Ammon's horn (tissue), 1 donor: Measurements from ENCODE around the gene COX7B2.

Experiments
- DNase-seq: peaks from one replicate; pipeline ENCODE4 v3.0.0-alpha.2; 2016; ENCODE audit warnings: low spot score

The COX7B2 gene, protein sequence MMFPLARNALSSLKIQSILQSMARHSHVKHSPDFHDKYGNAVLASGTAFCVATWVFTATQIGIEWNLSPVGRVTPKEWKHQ

GRCh38 chr4:46909078-46909477 lies at the start of gene COX7B2:
TSS of gene COX7B2 (minus strand) at chr4:46909245. CDS start at chr4:46735192, 174,053 bp downstream.
- DNase-seq: no peak

DNA sequence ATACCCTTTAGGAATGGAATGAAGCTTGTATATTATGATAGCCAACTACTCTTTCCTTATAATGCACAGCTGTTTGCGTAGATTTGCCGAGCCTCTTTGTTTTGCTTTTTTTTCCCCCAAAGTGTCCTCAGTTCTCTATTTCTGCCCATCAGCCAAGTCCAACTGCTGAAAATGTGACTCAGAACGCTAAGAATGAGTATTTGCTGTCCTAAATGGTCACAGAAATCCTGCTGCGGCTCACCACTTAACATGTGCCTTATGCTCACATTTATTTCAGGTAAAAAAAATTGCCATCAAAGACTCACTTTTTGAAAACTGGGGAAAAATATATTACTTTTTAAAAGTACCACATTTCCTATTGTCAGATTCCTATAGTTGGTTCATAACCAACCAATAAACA lies 47.4 kb upstream of the COX7B2 start:
- no peak for DNase-seq

- DNase-seq: no peak
Measured at GRCh38 chr4:46955601-46956000, 46.6 kb upstream of the COX7B2 start.

DNA sequence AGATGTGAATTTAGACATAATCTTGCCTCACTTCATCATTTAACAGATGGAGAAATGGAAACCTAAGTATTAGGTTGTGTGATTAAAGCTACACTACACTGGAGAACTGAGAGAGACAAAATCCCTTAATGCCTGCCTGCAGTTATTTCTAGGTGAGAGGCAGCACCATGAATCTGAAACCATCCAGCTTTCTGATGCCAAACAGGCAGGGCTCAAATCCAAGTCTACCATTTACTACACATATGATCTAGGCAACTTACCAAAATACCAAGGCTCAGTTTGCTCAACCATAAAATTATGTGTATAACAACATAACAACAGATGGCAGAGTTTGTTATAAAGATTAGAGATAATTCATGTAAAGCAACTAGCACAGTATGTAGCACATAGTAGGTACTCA lies 45.6 kb upstream of the COX7B2 start:
- DNase-seq: peak; percentile 32

DNA sequence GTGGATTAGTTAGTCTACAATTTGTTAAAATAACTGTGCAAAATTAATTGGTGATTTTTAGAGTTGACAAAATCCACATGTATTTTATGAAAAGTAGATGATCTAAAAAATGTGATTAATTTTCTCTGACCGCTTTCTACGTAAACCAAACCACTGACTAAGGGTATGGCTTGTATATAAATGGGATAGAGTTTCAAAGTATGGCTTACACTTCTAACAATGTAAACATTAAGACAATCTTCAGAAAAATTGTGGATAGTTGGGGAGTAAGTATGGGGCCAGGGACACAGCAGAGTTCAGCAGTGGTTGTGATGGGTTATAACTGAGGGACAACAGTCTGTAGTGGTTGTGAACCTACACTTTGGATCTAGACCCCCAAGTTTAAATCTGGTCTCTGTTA lies 44.5 kb upstream of the COX7B2 start:
- DNase-seq: no peak

- DNase-seq: no peak
Measured at GRCh38 chr4:46952451-46952850, 43.4 kb upstream of the COX7B2 start.

DNA sequence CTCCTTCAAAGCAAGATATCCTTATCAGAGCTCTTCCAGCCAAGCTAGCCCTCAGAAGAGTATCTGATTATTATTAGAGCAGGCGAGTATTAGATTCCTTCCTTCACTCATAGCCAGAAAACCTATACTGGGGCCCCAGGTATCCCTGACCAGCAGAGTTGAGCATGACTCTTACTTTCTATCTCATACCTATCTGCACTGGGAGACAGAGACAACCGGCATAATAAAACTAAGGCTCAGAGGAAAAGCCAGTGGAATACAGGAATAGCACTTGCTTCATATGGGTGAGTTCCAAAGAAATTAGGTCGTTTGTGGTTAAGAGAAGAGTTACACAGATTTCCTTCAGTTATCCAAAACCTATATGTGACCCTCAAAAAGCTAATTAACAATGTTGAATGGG lies 41.8 kb upstream of the COX7B2 start:
- DNase-seq: no peak

DNA sequence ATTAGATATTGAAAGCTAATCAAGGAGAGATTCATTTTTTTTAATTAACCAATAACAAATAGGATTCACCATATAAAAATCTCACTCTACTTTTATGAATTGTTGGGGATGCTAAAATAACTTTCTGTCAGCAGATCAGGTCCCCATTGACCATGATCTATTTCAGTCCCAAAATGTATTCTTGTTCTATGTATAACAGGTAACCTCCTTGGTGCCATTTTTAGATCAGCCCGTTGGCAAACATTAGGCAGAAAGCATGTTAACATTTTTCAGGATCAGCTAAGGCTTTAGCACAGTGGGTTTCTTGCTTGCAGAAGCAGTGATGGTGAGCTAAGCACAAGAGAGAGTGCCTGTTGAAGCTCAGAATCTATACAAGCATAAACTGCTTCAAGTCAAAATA lies 40.8 kb upstream of the COX7B2 start:
- DNase-seq: no peak

DNA sequence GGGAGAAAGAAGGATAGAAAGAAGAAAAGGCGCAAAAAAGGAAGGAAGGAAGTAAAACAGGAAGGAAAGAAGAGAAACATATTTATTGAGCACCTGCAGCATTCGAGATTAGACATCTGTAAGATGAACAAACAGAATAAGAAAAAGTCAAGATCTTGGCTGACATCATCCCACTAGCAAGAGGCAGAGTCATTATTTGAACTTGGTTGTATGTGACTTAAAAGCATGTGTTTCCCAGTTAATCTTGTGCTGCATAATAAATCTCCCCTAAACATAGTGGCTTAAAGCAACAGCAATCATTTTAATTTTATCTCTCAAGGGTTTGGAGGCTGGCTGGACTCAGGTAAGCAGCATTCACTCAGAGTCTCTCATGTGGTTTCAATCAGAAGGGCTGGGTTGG lies 38.5 kb upstream of the COX7B2 start:
- no peak for DNase-seq

DNA sequence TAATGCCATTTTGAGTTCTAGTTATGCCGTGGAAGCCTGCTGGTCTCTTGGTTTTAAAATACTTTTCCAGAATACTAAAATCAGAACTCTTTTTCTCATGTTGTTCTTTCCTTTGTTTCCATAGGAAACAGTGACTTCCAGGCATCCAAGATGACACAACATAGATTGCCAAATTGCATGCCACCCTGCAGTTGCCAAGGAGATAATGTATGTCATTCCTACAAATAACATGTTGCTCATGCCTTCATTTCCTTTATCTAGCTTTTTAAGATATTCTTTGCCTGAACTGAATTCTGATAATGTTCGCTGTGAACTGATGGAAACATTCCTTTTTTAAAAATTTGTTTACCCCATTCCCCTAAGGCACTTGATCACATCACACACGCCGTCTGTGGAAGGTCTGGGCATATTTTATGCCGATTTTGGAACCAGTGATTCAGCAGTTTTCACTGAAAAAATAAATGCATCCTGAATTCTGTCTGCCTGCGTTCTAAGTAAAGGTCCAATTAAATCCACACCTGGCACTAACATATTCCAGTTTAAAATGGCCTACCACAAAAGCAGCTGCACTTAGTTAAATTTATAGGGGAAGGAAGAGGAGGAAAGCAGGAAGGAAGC lies 38.0 kb upstream of the COX7B2 start:
- peak; percentile 23 for DNase-seq

DNA sequence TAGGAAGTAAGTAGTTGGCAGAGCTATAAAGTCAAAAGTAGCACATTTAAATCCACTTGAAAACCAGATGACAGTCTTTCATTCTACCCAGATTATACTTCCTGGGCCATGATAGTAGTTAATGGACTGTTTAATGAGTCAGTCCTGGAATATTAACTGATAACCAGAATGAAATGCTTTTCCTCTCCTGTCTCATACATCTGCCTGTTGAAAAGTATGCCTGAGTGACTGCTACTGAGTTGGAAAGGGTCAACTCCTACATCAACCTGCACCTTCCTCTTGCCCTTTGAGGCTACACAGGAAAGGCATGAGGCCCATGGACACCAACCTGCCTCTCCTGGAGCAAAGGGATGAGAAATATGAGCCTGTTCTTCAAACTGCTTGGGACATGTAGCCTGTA lies 36.0 kb upstream of the COX7B2 start:
- no peak for DNase-seq

GRCh38 chr4:46944345-46944744 lies 35.3 kb upstream of the COX7B2 start:
- DNase-seq: no peak

- DNase-seq: no peak
Measured at GRCh38 chr4:46937493-46937892, 28.4 kb upstream of the COX7B2 start.

- DNase-seq: no peak
Measured at GRCh38 chr4:46934726-46935125, 25.7 kb upstream of the COX7B2 start.

DNA sequence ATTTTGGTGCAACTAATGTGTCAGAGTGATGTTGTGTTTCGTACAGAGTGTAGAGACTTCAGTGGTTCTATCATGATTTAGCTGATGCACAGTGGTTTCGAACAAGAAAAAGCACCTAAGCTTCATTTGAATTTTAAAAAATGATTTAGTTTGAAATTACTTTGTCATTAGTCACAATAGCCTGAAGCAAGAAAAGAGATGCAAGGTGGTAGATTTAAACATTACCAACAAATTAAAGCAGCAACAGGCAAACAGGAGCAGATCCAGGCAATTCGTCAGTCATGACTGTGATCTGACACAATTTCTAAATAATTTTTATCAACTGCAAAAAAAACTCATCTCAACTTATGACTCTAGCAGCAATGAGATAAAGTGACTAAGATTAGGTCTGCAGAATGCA lies 24.6 kb upstream of the COX7B2 start:
- DNase-seq: no peak

- DNase-seq: peak; percentile 67
Measured at GRCh38 chr4:46931981-46932380, 22.9 kb upstream of the COX7B2 start.

DNA sequence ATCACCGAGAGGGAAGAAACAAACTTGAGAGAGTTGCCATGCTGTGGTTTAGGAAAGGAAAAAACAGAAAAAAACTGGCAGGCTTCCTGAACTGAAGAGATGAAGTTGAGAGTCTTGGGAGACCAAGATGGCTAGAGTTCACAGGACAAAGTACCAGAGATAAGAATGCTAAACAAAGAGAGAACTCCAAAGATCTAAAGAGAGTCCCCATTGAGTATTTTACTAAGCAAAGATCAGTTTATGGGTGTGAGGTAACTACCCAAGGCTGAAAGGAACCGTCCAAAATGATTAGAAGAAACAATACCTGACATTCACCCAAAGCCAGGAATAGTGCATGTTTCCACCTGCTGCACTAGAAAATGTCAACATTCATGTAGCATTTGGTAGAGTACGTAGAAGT lies 21.8 kb upstream of the COX7B2 start:
- DNase-seq: no peak

DNA sequence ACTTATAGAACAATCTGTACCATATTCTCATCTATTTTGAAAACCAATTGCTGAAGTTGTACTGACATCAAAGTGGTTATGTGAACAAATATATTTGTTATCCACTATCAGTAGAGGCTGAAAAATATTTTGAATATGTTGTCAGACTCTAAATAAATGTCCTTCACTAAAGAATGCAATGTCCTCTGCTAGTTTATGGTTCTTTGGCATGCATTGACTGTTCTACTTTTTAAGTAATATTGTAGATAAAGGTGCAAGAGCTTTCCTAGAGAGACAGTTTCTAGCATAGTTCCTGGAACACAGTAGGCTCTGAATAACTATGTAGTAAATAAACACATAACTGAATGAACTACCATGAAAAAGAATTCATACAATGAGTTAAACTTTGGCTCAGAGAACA lies 18.2 kb upstream of the COX7B2 start:
- no peak for DNase-seq

DNA sequence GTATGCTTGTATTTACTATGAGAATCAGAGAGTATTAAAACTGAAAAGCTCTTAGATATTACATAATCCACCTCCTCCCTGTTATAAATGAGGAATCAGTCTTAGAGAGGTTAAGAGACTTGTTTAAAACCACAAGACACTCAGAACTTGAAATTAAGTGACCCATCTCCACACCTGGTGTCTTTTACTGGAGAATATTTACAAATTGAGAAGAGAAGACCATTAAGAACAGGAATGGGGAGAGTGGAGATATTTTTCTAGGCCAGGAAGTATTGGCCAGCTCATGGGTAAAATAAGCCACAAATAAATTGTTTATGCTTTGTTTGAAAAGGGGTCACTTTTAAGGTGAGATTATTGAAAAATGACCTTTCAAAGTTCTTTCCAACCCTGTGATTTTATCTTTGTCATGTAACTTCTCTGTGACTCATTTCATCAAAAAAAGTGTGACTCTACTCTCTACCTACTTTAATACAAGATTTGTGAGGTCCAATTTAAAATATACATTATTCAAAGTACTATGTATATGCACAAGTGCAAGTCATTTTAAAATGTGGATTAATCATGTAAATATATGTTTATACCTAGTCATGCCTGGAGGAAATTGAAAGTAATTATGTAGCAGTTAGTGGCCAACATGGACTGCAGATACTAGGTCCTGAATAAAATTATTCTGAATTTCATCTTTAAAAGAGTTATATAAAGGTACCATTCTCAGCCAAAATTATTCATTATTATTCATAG lies 15.9 kb upstream of the COX7B2 start:
- DNase-seq: no peak

DNA sequence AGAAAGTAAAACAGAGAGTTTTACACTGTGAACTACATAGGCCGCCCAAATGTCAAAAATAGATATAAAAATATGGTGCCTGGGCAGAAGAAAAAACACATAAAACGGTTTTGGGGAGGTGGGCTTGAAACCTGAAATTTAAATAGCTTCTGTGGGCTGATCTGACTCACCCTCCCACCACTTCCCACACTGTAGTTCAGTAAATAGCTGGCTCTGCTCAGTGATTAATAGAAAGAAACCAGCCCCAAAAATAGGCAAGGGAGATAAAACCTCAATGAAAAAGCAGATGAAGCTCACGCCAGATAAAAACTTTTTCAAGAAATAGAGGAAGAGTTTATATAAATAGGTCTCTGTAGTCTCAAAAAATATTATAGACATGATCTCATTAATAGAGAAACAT lies 13.2 kb upstream of the COX7B2 start:
- DNase-seq: no peak

- no peak for DNase-seq
Measured at GRCh38 chr4:46908148-46908547, 897 bp downstream of the COX7B2 start.

DNA sequence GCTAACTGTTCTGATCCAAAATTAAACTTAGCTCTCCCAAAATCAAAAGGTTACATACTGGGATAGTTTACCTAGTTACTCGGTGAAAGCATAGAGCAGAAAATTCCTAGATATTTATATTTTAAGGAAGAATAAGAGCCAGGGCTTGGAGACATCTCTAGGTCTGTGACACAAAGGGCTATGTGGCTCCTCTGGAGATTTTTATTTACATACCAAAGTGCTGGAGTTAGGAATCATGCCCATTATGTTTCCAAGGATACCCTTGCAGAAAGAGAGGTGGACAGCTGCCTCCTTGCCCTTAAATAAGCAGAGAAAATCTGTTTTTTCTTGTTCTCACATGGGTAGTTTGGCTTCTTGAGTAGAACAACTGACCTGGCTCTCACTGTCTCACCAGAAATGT lies 9.0 kb downstream of the COX7B2 start:
- no peak for DNase-seq

- DNase-seq: no peak
Measured at GRCh38 chr4:46894826-46895225, 14.2 kb downstream of the COX7B2 start.

DNA sequence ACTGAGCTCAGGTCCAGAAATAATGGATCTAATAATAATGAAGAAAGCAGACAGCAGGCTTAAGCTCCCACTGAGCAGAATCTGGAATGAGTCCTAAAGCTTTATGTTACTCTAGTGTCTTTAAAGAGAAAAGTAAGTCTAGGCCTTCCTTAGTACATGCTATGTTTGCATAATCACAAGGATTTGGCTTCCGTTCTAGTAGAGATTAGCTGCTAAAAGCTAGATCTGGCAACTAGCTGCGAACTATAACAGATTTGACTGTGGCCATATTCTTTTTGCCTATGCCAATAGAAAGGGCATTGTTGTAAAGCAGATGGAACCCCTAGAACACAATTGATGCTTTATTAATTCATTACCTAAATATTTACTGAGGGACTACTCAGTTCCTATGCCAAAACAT lies 19.0 kb downstream of the COX7B2 start:
- DNase-seq: no peak
